C4-2B (cell line): Measurements from ENCODE around the gene ZNF672.

ENCODE experiments used
- ZFX ChIP-seq: fragments of 450-650 bp; IDR thresholded peaks from 2 replicates; pipeline ENCODE4 v1.6.1; 2017
- TF ChIP-seq, protein P1 (sequence below): fragments of 450-650 bp; conservative IDR thresholded peaks from 2 replicates; pipeline ENCODE4 v1.5.1; 2017; ENCODE audit warnings: mild to moderate bottlenecking

DNA sequence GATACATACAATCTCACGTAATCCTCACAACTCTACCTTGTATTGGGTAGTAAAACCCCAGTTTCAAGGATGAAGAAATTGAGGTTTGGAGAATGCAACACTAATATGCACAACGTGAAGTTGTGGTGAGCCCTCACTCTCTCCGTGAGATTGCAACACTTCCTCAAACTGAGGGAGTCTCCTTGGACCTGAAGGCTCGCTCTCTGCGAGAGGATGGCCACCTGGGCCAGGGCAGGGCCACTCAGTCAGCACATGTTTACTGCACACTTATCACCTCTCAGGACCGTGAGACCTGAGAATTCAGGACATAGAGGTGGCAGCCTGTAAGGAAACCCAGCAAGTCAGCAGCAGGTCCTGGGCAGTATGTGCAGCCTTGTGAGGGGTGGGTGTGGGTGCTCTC, 21.0 kb upstream of the ZNF672 start:
- TF ChIP-seq, protein P1, sequence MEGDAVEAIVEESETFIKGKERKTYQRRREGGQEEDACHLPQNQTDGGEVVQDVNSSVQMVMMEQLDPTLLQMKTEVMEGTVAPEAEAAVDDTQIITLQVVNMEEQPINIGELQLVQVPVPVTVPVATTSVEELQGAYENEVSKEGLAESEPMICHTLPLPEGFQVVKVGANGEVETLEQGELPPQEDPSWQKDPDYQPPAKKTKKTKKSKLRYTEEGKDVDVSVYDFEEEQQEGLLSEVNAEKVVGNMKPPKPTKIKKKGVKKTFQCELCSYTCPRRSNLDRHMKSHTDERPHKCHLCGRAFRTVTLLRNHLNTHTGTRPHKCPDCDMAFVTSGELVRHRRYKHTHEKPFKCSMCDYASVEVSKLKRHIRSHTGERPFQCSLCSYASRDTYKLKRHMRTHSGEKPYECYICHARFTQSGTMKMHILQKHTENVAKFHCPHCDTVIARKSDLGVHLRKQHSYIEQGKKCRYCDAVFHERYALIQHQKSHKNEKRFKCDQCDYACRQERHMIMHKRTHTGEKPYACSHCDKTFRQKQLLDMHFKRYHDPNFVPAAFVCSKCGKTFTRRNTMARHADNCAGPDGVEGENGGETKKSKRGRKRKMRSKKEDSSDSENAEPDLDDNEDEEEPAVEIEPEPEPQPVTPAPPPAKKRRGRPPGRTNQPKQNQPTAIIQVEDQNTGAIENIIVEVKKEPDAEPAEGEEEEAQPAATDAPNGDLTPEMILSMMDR = no peak
- TF ChIP-seq ZFX = no peak
